Measurements from ENCODE around the gene MAPRE2. TPM values are rescaled to one million over a fixed set of nuclear protein-coding genes. Genes with fewer than 3 reads are reported as not detected.
A peak's percentile ranks its signal among the peaks of the same experiment; 100 is the strongest.

Gene MAPRE2
- total RNA-seq, 1 donor from 2014 or later = 120 TPM

DNA sequence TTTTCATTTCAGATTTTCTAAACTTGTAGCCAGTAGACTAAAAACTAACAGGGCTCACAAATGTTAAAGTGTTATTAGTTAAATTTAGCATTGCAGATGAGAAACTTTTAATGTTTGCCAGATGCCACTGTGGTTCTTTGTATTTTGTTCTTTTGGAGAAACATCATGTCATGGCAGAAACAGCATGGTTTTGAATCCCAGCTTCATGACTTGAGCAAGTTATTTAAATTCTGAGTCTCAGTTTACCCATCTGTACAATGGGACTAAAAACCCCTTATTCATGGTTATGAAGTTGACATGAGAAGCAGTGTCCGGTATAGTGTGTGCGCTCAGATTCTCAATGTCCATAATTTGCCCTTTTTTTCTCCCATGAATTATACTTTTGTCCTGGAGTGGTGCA lies 56.5 kb downstream of the MAPRE2 start:
- H3K27ac ChIP-seq (replicated peaks) = no peak overlapping the region
- TF ChIP-seq, protein P1, sequence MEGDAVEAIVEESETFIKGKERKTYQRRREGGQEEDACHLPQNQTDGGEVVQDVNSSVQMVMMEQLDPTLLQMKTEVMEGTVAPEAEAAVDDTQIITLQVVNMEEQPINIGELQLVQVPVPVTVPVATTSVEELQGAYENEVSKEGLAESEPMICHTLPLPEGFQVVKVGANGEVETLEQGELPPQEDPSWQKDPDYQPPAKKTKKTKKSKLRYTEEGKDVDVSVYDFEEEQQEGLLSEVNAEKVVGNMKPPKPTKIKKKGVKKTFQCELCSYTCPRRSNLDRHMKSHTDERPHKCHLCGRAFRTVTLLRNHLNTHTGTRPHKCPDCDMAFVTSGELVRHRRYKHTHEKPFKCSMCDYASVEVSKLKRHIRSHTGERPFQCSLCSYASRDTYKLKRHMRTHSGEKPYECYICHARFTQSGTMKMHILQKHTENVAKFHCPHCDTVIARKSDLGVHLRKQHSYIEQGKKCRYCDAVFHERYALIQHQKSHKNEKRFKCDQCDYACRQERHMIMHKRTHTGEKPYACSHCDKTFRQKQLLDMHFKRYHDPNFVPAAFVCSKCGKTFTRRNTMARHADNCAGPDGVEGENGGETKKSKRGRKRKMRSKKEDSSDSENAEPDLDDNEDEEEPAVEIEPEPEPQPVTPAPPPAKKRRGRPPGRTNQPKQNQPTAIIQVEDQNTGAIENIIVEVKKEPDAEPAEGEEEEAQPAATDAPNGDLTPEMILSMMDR (IDR thresholded peaks at IDR 0.05; ENCODE audit: borderline replicate concordance) = no peak
- no peak for DNase-seq

DNA sequence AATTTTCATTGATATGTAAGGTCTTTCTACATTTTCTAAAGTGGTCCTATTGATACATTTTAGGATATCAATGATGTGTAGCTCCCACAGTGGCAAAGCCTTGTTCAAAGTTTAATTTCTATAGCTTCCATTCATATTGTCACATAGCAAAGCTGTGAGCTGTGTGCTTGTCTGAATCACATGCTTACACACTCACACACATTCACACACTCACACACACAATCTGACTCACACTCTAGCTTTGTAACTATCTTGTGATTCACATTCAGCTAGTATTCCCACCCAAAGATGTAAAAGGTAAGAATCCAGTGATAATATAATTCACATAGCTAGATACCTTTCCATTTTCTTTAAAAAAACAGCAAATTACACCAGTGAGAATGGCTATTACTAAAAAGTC lies 58.7 kb downstream of the MAPRE2 start:
- no peaks in the 10 kb centered on the region for H3K9me3 ChIP-seq (replicated peaks)
- peaks cover 48% of the 10 kb centered on the region for H3K36me3 ChIP-seq
- H3K4me1 ChIP-seq = peaks cover 42% of the 10 kb centered on the region
- intact Hi-C loops (cut with micrococcal nuclease) = no loop called here
- H3K4me3 ChIP-seq = no peak overlapping the region
- H3K27ac ChIP-seq (replicated peaks) = no peak overlapping the region
- TF ChIP-seq, protein P1 (IDR thresholded peaks at IDR 0.05; ENCODE audit: borderline replicate concordance) = no peak
- no peak for DNase-seq
- no peaks in the 10 kb centered on the region for H3K27me3 ChIP-seq (ENCODE audit: low read depth)

More for the DNA sequence above, 56.5 kb downstream of the MAPRE2 start:
- Histone ChIP-seq H3K9me3 (replicated peaks) (no peaks in the 10 kb centered on the region), H3K4me1 (peaks cover 41% of the 10 kb centered on the region), H3K36me3 (peaks cover 45% of the 10 kb centered on the region), H3K27me3 (ENCODE audit: low read depth) (no peaks in the 10 kb centered on the region), H3K4me3 (no peak overlapping the region)
- intact Hi-C loops (cut with micrococcal nuclease) = no loop called here

DNA sequence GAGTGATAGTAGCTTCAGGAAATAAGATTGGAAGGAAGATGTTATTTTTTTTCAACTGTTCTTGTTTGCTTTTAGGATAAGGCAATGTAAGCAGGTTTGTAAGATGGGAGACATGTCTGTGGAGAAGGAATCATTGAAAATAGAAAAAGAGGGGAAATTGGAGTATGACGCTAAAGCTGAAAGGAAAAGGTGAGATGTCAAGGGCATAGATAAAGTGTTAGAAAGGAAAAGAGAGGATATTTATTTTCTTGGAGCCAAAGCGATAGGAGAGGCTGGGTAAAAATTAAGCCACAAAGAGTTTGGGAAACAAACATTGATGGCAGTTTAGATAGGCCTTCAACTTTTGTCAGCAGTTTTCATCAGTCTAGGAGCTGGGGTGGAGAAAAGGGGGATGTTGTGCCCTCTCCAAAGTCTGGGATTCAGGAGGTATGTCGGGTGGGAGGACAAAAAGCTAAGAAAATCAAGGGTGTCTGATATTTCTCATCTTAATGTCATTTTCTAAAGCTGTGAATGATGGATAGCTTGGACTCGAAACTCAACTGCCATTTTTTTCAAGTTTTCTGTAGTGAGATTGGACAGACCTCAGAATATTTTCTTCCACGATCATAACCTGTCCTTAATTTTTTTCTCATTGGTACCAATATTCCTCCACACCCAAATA lies 63.3 kb downstream of the MAPRE2 start:
- no peak overlapping the region for H3K4me3 ChIP-seq
- H3K9me3 ChIP-seq (replicated peaks) = peaks cover 7% of the 10 kb centered on the region
- TF ChIP-seq, protein P1 (IDR thresholded peaks at IDR 0.05; ENCODE audit: borderline replicate concordance) = no peak
- intact Hi-C loops (cut with micrococcal nuclease) = no loop called here
- no peak for DNase-seq
- peaks cover 52% of the 10 kb centered on the region for H3K4me1 ChIP-seq
- H3K36me3 ChIP-seq = peaks cover 29% of the 10 kb centered on the region
- no peaks in the 10 kb centered on the region for H3K27me3 ChIP-seq (ENCODE audit: low read depth)
- no peak overlapping the region for H3K27ac ChIP-seq (replicated peaks)

DNA sequence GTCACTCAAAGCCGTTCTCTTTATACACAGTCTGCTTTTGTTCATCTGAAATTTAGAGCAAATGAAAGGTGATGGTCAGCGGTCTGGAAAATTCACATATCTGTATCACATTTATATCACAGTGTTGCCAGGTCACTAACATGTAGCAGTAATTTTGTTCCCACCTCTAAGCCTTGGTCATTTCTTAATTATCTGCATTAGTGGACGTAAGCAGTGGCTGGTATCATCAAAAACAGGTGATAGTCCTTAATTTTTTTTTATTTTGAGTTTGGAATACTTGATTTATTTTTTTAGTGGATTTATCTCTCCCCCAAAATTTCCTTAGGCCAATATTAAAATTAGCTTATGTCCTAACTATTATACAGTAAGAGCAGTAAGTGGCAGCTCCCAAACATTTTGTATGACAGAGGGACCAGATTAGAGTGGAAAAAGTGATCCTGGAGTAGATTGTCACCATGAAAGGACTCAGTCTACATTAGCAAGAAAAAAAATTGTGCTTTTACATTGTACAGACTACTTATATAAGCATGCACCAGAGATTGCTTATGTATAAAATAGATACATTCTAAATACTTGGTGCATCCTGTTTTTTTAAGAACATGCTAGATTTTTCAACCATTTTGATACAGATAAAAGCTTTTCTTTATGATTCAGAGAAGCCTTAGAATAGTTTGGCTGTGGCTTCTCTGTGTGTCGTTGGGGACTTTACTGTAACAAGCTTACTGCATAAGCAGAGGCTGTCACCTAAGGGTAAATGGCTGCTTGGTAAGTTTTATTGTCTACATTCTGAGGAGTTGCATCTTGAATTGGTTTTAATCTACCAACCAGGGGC lies 65.0 kb downstream of the MAPRE2 start:
- no peak overlapping the region for H3K4me3 ChIP-seq
- TF ChIP-seq, protein P1 (IDR thresholded peaks at IDR 0.05; ENCODE audit: borderline replicate concordance) = no peak
- H3K36me3 ChIP-seq = peaks cover 16% of the 10 kb centered on the region
- intact Hi-C loops (cut with micrococcal nuclease) = no loop called here
- H3K27ac ChIP-seq (replicated peaks) = peak overlapping the region; percentile 2
- H3K27me3 ChIP-seq (ENCODE audit: low read depth) = no peaks in the 10 kb centered on the region
- peaks cover 9% of the 10 kb centered on the region for H3K9me3 ChIP-seq (replicated peaks)
- H3K4me1 ChIP-seq = peaks cover 60% of the 10 kb centered on the region
- no peak for DNase-seq

DNA sequence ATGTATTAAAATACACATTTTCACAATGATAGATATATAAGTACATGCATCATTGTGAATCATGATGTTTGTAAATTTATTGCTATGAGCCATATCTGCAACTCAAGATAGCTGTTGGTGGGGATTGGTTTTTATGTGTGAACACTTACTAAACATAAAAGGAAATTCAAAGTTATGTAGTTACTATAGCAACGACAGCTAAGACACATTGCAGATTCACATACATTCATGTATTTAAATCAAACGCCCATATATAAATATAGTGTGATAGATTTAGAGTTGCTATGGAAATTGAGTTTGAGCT lies 65.6 kb downstream of the MAPRE2 start:
- H3K27ac ChIP-seq (replicated peaks) = peak overlapping the region; percentile 2
- intact Hi-C loops (cut with micrococcal nuclease) = no loop called here
- peaks cover 15% of the 10 kb centered on the region for H3K9me3 ChIP-seq (replicated peaks)
- no peaks in the 10 kb centered on the region for H3K27me3 ChIP-seq (ENCODE audit: low read depth)
- H3K4me1 ChIP-seq = peaks cover 60% of the 10 kb centered on the region
- TF ChIP-seq, protein P1 (IDR thresholded peaks at IDR 0.05; ENCODE audit: borderline replicate concordance) = no peak
- H3K36me3 ChIP-seq = peaks cover 10% of the 10 kb centered on the region
- no peak overlapping the region for H3K4me3 ChIP-seq
- DNase-seq = no peak
